ENCODE data around the gene NOS1.

Gene NOS1

GRCh38 chr12:117363056-117363662 lies 1.7 kb upstream of the NOS1 start:
- DNase-seq, result no peak

GRCh38 chr12:117362391-117362790 lies 965 bp upstream of the NOS1 start:
- no peak for DNase-seq

- DNase-seq, result no peak
These were observed 479 bp upstream of the NOS1 start for GRCh38 chr12:117361905-117362304.

GRCh38 chr12:117360551-117361346 lies 677 bp downstream of the NOS1 start:
- DNase-seq, result no peak

- DNase-seq, result no peak
These were observed 1.2 kb downstream of the NOS1 start for GRCh38 chr12:117360222-117360550.

GRCh38 chr12:117359029-117359845 lies 2.2 kb downstream of the NOS1 start:
- DNase-seq, result no peak

GRCh38 chr12:117356048-117356447 lies 5.4 kb downstream of the NOS1 start:
- DNase-seq, result peak; percentile 14

GRCh38 chr12:117352883-117353282 lies 8.5 kb downstream of the NOS1 start:
- DNase-seq, result no peak

- DNase-seq, result no peak
These were observed 9.2 kb downstream of the NOS1 start for GRCh38 chr12:117352206-117352605.

- DNase-seq, result no peak
These were observed 11.3 kb downstream of the NOS1 start for GRCh38 chr12:117350140-117350539.

GRCh38 chr12:117347588-117347987 lies 13.8 kb downstream of the NOS1 start:
- DNase-seq, result no peak

- no peak for DNase-seq
These were observed 16.7 kb downstream of the NOS1 start for GRCh38 chr12:117344716-117345115.

GRCh38 chr12:117343849-117344248 lies 17.6 kb downstream of the NOS1 start:
- DNase-seq, result no peak

- DNase-seq, result no peak
These were observed 18.1 kb downstream of the NOS1 start for GRCh38 chr12:117343296-117343695.

GRCh38 chr12:117342682-117343081 lies 18.7 kb downstream of the NOS1 start:
- peak; percentile 4 for DNase-seq

- DNase-seq, result no peak
These were observed 19.2 kb downstream of the NOS1 start for GRCh38 chr12:117342247-117342646.

- DNase-seq, result no peak
These were observed 22.3 kb downstream of the NOS1 start for GRCh38 chr12:117339104-117339503.

- DNase-seq, result no peak
These were observed 26.4 kb downstream of the NOS1 start for GRCh38 chr12:117334855-117335587.

- no peak for DNase-seq
These were observed 27.4 kb downstream of the NOS1 start for GRCh38 chr12:117334051-117334450.

- no peak for DNase-seq
These were observed 28.0 kb downstream of the NOS1 start for GRCh38 chr12:117333331-117333881.

GRCh38 chr12:117331691-117332090 lies 29.7 kb downstream of the NOS1 start:
- no peak for DNase-seq

GRCh38 chr12:117330441-117331113 lies 30.8 kb downstream of the NOS1 start:
- DNase-seq, result no peak
